PC-3 (cell line): ENCODE data around the gene ACP3. TPM values are rescaled to one million over a fixed set of nuclear protein-coding genes. Genes with fewer than 3 reads are reported as not detected.

Source experiments
- ATAC-seq: fragments of 200-7000 bp; cut with Tn5 transposase; 2 replicates; pipeline ENCODE4 v1.9.1; 2020; ENCODE audit warnings: mild to moderate bottlenecking, moderate library complexity
- BruUV-seq: library from RNA; stranded (reverse); fragments of 400-500 nt; replicated peaks from 2 replicates; lab custom pipeline; 2021; lab: Mats Ljungman, UMichigan
- CTCF ChIA-PET: fragments of 300-600 bp; sonication (Branson Sonifier 250); formaldehyde crosslinking; loops from one replicate; lab custom pipeline; 2022; ENCODE audit warnings: antibody characterized with exemption; lab: Charles Lee
- POLR2A ChIA-PET: fragments of 300-600 bp; sonication (Branson Sonifier 250); formaldehyde crosslinking; loops from one replicate; lab custom pipeline; 2022; ENCODE audit warnings: antibody characterized with exemption; ENCODE audit not compliant: unreplicated experiment; lab: Charles Lee
- DNase-seq: peaks from one replicate; pipeline ENCODE4 v3.0.0-alpha.2; 2015
- H2AFZ ChIP-seq: fragments of 300-600 bp; sonication (generic); 2 replicates; pipeline ENCODE4 v1.6.0; 2016; ENCODE audit warnings: antibody characterized with exemption, low read length
- H3F3A ChIP-seq: fragments of 300-600 bp; sonication (generic); one replicate; pipeline ENCODE4 v1.6.0; 2017; ENCODE audit warnings: antibody characterized with exemption, low read length, control low read depth, mild to moderate bottlenecking; ENCODE audit not compliant: unreplicated experiment
- H3K27ac ChIP-seq: fragments of 300-600 bp; sonication (generic); 2 replicates; pipeline ENCODE4 v1.5.1; 2016; ENCODE audit warnings: mild to moderate bottlenecking, low read length
- H3K27me3 ChIP-seq: fragments of 300-600 bp; sonication (generic); 2 replicates; pipeline ENCODE4 v1.6.1; 2016; ENCODE audit warnings: low read length, mixed read lengths
- H3K36me3 ChIP-seq: fragments of 300-600 bp; sonication (generic); 2 replicates; pipeline ENCODE4 v1.6.1; 2016; ENCODE audit warnings: low read depth, mixed run types, low read length, mixed read lengths
- H3K4me1 ChIP-seq: fragments of 300-600 bp; sonication (generic); 2 replicates; pipeline ENCODE4 v1.5.1; 2016; ENCODE audit warnings: low read length; ENCODE audit not compliant: insufficient read depth
- H3K4me2 ChIP-seq: fragments of 300-600 bp; sonication (generic); 2 replicates; pipeline ENCODE4 v1.6.0; 2016; ENCODE audit warnings: low read length
- H3K4me3 ChIP-seq: fragments of 300-600 bp; sonication (generic); 2 replicates; pipeline ENCODE4 v1.5.1; 2016; ENCODE audit warnings: mild to moderate bottlenecking, low read length, mixed read lengths
- H3K79me2 ChIP-seq: fragments of 300-600 bp; sonication (generic); 2 replicates; pipeline ENCODE4 v1.6.1; 2017; ENCODE audit warnings: low read length, mixed read lengths
- H3K9ac ChIP-seq: fragments of 300-600 bp; sonication (generic); 2 replicates; pipeline ENCODE4 v1.6.0; 2016; ENCODE audit warnings: mild to moderate bottlenecking, low read length
- H3K9me2 ChIP-seq: fragments of 300-600 bp; sonication (generic); replicated peaks from 2 replicates; pipeline ENCODE4 v1.6.1; 2016; ENCODE audit warnings: mixed run types, low read length, mixed read lengths
- H3K9me3 ChIP-seq: fragments of 300-600 bp; sonication (generic); 2 replicates; pipeline ENCODE4 v1.6.1; 2016; ENCODE audit warnings: low read length, mixed read lengths
- H4K20me1 ChIP-seq: fragments of 300-600 bp; sonication (generic); 2 replicates; pipeline ENCODE4 v1.6.1; 2016; ENCODE audit warnings: low read length, mixed read lengths
- EZH2 ChIP-seq: fragments of 300-600 bp; sonication (generic); IDR thresholded peaks from one replicate; pipeline ENCODE4 v1.6.1; 2017; ENCODE audit warnings: antibody characterized with exemption, mild to moderate bottlenecking, low read length; ENCODE audit not compliant: unreplicated experiment
- EZH2phosphoT487 ChIP-seq: fragments of 300-600 bp; sonication (generic); IDR thresholded peaks from 2 replicates; pipeline ENCODE4 v1.6.1; 2018; ENCODE audit warnings: mild to moderate bottlenecking, antibody characterized with exemption, low read length, borderline replicate concordance
- intact Hi-C: fragments of 100-400 bp; cut with micrococcal nuclease; formaldehyde crosslinking; loops from 2 replicates; pipeline ENCODE4 v1.9.0; 2023
- total RNA-seq: library from RNA; depleted of rRNA; stranded (reverse); fragments of >200 nt; gene quantifications from 2 replicates; pipeline ENCODE4 v1.2.3, GENCODE V29; 2014; rRNA removed
- TF ChIP-seq, protein P1 (sequence below): fragments of 300-600 bp; sonication (generic); conservative IDR thresholded peaks from 2 replicates; pipeline ENCODE4 v1.5.1; 2017; ENCODE audit warnings: antibody characterized with exemption, low read depth, mild to moderate bottlenecking, low read length

The ACP3 gene
- total RNA-seq, 1 experiment from 2014 or later: 0.15 TPM

DNA sequence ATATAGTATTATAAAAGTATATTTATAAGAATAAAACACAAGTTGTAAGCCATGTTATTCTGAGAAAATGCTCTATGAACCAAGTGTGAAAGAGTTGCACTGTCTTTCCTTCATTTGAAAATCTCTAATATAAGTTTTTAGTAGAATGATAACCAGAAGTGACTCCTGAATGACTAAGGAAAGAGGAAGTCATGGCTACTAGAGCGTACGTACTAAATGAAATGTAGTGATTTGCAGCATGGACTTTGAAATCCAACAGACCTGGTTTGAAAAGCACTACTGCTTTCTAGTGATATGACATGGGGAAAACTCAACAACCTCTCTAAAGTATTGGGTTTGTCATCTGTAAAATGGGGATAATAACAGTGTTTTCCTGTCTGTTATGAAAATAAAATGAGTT is 89.8 kb downstream of the ACP3 start:
- no TSS peak for BruUV-seq
- Histone ChIP-seq H3K27me3 (no peaks in the 10 kb centered on the region), H3K36me3 (no peaks in the 10 kb centered on the region), H3K9me3 (no peaks in the 10 kb centered on the region), H3K27ac (no peak overlapping the region), H3K9ac (no peak overlapping the region), H3K9me2 (no peaks in the 10 kb centered on the region), H3F3A (no peaks in the 10 kb centered on the region), H3K4me2 (no peak overlapping the region), H2AFZ (no peak overlapping the region), H4K20me1 (no peaks in the 10 kb centered on the region), H3K4me1 (no peaks in the 10 kb centered on the region), H3K4me3 (no peak overlapping the region), H3K79me2 (no peaks in the 10 kb centered on the region)
- ATAC-seq: no peak
- ChIA-PET CTCF (no interaction called here), POLR2A (no interaction called here)
- TF ChIP-seq EZH2phosphoT487 (no peak), EZH2 (no peak)
- TF ChIP-seq, protein P1, sequence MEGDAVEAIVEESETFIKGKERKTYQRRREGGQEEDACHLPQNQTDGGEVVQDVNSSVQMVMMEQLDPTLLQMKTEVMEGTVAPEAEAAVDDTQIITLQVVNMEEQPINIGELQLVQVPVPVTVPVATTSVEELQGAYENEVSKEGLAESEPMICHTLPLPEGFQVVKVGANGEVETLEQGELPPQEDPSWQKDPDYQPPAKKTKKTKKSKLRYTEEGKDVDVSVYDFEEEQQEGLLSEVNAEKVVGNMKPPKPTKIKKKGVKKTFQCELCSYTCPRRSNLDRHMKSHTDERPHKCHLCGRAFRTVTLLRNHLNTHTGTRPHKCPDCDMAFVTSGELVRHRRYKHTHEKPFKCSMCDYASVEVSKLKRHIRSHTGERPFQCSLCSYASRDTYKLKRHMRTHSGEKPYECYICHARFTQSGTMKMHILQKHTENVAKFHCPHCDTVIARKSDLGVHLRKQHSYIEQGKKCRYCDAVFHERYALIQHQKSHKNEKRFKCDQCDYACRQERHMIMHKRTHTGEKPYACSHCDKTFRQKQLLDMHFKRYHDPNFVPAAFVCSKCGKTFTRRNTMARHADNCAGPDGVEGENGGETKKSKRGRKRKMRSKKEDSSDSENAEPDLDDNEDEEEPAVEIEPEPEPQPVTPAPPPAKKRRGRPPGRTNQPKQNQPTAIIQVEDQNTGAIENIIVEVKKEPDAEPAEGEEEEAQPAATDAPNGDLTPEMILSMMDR: no peak
- DNase-seq: no peak
- intact Hi-C loops: no loop called here

Other genes with a start within 250 kb of the ACP3 start
- 21.6 and 24.7 TPM in 2 replicates for gene DNAJC13, start 100.1 kb downstream of the ACP3 start, total RNA-seq